ENCODE results near the gene ZDHHC14. TPM values are rescaled to one million over a fixed set of nuclear protein-coding genes. Genes with fewer than 3 reads are reported as not detected.
A peak's percentile ranks its signal among the peaks of the same experiment; 100 is the strongest.

ZDHHC14 gene
- total RNA-seq, 1 experiment from 2014 or later, result 17.3 TPM

DNA sequence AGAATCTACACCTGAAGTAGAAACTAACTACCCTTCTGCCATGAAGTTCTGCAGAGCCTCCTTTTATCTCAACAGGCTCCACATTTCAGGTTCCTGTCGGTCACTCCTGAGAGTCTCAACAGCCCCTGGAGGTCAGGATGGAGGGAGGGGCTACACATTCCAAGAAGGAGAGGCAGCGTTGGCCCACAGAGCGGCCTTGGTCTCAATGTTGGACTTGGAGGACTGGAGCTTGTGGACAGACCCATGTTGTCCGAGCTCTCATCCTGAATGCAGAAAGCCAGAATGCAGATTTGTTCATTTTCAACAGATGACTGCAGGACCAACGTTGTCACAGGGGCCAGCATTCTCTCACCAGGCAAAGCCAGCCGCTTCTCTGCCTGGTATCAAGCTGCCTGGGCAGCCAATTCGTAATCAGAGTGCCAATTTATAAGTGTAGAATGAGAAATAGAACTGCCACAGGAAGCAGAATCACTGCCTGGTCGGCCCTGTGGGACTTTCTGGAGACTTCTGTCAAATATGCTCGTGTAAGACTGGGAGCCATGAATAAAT lies 229.5 kb downstream of the ZDHHC14 start:
- Mint-ChIP-seq H3K4me3 (ENCODE audit: low read depth, unreplicated experiment) (no peak overlapping the region), H3K9me3 (ENCODE audit: low read depth, unreplicated experiment) (no peaks in the 10 kb centered on the region), H3K36me3 (ENCODE audit: insufficient read depth, unreplicated experiment) (peaks cover 15% of the 10 kb centered on the region), H3K4me1 (ENCODE audit: low read depth, unreplicated experiment) (peaks cover 30% of the 10 kb centered on the region), H3K27ac (ENCODE audit: unreplicated experiment) (no peak overlapping the region), H3K27me3 (ENCODE audit: unreplicated experiment) (no peaks in the 10 kb centered on the region)
- BruUV-seq (replicated peaks), result no TSS peak
- DNase-seq, result no peak
- no peak for TF ChIP-seq CTCF (IDR thresholded peaks at IDR 0.05; ENCODE audit: unreplicated experiment)
- CTCF ChIA-PET, result no interaction called here
- intact Hi-C loops (cut with micrococcal nuclease; ENCODE audit: unreplicated experiment), result loop anchor here (5.0 kb wide), 1 partner anchor 293 kb away; no protein-coding TSS in a partner anchor

GRCh38 chr6:157611406-157611805 lies 230.4 kb downstream of the ZDHHC14 start:
- Mint-ChIP-seq H3K27me3 (ENCODE audit: unreplicated experiment) (no peaks in the 10 kb centered on the region), H3K27ac (ENCODE audit: unreplicated experiment) (peak overlapping the region; percentile 91), H3K4me3 (ENCODE audit: low read depth, unreplicated experiment) (no peak overlapping the region), H3K9me3 (ENCODE audit: low read depth, unreplicated experiment) (no peaks in the 10 kb centered on the region), H3K4me1 (ENCODE audit: low read depth, unreplicated experiment) (peaks cover 37% of the 10 kb centered on the region), H3K36me3 (ENCODE audit: insufficient read depth, unreplicated experiment) (peaks cover 15% of the 10 kb centered on the region)
- intact Hi-C loops (cut with micrococcal nuclease; ENCODE audit: unreplicated experiment), result loop anchor here (5.0 kb wide), 1 partner anchor 294 kb away; no protein-coding TSS in a partner anchor
- DNase-seq, result no peak
- TF ChIP-seq CTCF (IDR thresholded peaks at IDR 0.05; ENCODE audit: unreplicated experiment), result no peak
- CTCF ChIA-PET, result no interaction called here
- no TSS peak for BruUV-seq (replicated peaks)

DNA sequence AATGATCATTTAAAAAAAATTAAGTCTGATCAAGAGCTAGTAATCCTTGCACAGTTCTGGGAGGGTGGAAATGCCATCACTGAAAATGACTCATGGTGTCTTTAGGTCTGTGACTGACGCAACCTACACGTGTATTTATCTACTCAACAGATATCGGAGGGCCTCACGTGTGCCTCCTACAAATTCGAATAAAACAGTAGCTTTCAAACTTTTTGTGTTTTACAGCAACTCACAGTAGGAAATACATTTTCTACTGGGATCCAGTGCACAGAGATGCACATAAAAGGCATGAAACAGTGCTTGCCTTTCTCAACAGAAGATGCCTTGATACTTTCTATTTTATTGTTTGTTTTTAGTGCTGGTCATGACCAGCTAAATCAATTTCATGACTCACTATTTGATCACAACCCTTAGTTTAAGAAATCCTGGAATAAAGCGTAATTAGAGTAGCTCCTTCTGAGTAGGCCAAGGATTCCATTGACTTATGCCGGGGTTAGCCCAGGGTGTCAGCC lies 232.1 kb downstream of the ZDHHC14 start:
- CTCF ChIA-PET, result interaction anchor here (0.6 to 2.2 kb wide), 13 partner anchors 11 to 298 kb away, joined by 3 to 13 read pairs (median 3); partner anchors contain the start of gene TMEM242
- H3K4me1 Mint-ChIP-seq (ENCODE audit: low read depth, unreplicated experiment), result peaks cover 37% of the 10 kb centered on the region
- H3K27me3 Mint-ChIP-seq (ENCODE audit: unreplicated experiment), result no peaks in the 10 kb centered on the region
- no peaks in the 10 kb centered on the region for H3K9me3 Mint-ChIP-seq (ENCODE audit: low read depth, unreplicated experiment)
- intact Hi-C loops (cut with micrococcal nuclease; ENCODE audit: unreplicated experiment), result loop anchor here (5.0 kb wide), 1 partner anchor 296 kb away; no protein-coding TSS in a partner anchor
- peak; percentile 38 for DNase-seq
- BruUV-seq (replicated peaks), result no TSS peak
- H3K27ac Mint-ChIP-seq (ENCODE audit: unreplicated experiment), result peak overlapping the region; percentile 91
- H3K36me3 Mint-ChIP-seq (ENCODE audit: insufficient read depth, unreplicated experiment), result peaks cover 15% of the 10 kb centered on the region
- no peak for TF ChIP-seq CTCF (IDR thresholded peaks at IDR 0.05; ENCODE audit: unreplicated experiment)
- peak overlapping the region; percentile 53 for H3K4me3 Mint-ChIP-seq (ENCODE audit: low read depth, unreplicated experiment)

DNA sequence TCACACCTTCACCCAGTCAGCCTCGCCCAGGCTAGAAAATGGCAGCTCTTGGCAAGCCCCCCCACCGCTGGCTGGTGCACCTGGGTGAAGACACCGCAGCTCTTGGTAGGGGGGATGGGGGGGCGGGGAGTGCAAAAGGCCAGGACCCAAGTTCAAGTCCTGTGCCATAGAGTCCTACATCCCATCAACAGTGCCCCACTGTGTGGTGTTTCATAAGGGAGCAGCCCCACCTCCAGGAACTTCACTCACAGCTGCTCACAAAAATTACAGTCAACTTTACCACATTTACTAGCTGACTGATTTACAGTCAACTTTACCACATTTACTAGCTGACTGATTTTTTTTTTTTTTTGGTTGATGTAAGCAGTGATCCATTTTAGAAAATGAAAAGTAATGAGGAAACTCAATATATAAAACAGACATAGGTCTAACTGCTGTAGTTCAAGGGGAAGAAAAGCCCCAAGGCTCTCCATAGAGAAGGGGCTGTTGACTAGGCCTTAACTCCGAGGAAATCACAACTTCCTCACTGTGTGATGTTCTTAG lies 233.1 kb downstream of the ZDHHC14 start:
- Mint-ChIP-seq H3K4me3 (ENCODE audit: low read depth, unreplicated experiment) (peak overlapping the region; percentile 53), H3K27me3 (ENCODE audit: unreplicated experiment) (no peaks in the 10 kb centered on the region), H3K27ac (ENCODE audit: unreplicated experiment) (peak overlapping the region; percentile 91), H3K4me1 (ENCODE audit: low read depth, unreplicated experiment) (peaks cover 37% of the 10 kb centered on the region), H3K9me3 (ENCODE audit: low read depth, unreplicated experiment) (no peaks in the 10 kb centered on the region), H3K36me3 (ENCODE audit: insufficient read depth, unreplicated experiment) (peaks cover 15% of the 10 kb centered on the region)
- CTCF ChIA-PET, result interaction anchor here (0.6 to 2.2 kb wide), 6 partner anchors 78 to 299 kb away, joined by 3 to 13 read pairs (median 4); no protein-coding TSS in a partner anchor
- BruUV-seq (replicated peaks), result no TSS peak
- TF ChIP-seq CTCF (IDR thresholded peaks at IDR 0.05; ENCODE audit: unreplicated experiment), result no peak
- intact Hi-C loops (cut with micrococcal nuclease; ENCODE audit: unreplicated experiment), result loop anchor here (5.0 kb wide), 1 partner anchor 297 kb away; no protein-coding TSS in a partner anchor
- DNase-seq, result peak; percentile 17

Measured in Calu3 (cell line).